ENCODE data around the gene FRMD6.

- TF ChIP-seq CTCF (IDR thresholded peaks at IDR 0.05) = no peak
- TF ChIP-seq POLR2A (IDR thresholded peaks at IDR 0.05) = no peak
These were observed 81.4 kb downstream of the FRMD6 start for GRCh38 chr14:51733147-51733546.

Data from thyroid gland (tissue), 4 donors.